GM19463 (cell line): ENCODE data around the gene NFE2L2.
"Not testable (repeated sequence)": the region's sequence is repeated elsewhere in the genome, so short reads cannot be mapped to it uniquely, and the experiment has no call there.

Experiments used
- ATAC-seq: cut with Tn5 transposase; IDR thresholded peaks from one replicate; pipeline ENCODE4 v1.9.1; 2021; ENCODE audit warnings: mild to moderate bottlenecking, moderate library complexity; ENCODE audit not compliant: unreplicated experiment

The NFE2L2 gene

GRCh38 chr2:177264693-177265587 is at the start of gene NFE2L2:
Gene NFE2L2 (minus strand): TSS chr2:177264727. CDS start chr2:177264576, 151 bp downstream.
- ATAC-seq: peak; percentile 64

- no peak for ATAC-seq
Observed at GRCh38 chr2:177314194-177314593, 49.7 kb upstream of the NFE2L2 start.

GRCh38 chr2:177313162-177313781 is 48.7 kb upstream of the NFE2L2 start:
- no peak for ATAC-seq

- no peak for ATAC-seq
Observed at GRCh38 chr2:177312562-177312961, 48.0 kb upstream of the NFE2L2 start.

GRCh38 chr2:177309672-177310309 is 45.3 kb upstream of the NFE2L2 start:
- ATAC-seq: not testable (repeated sequence)

- no peak for ATAC-seq
Observed at GRCh38 chr2:177306550-177306949, 42.0 kb upstream of the NFE2L2 start.

GRCh38 chr2:177303939-177304338 is 39.4 kb upstream of the NFE2L2 start:
- ATAC-seq: no peak

- ATAC-seq: no peak
Observed at GRCh38 chr2:177302552-177302951, 38.0 kb upstream of the NFE2L2 start.

GRCh38 chr2:177298191-177298590 is 33.7 kb upstream of the NFE2L2 start:
- no peak for ATAC-seq

GRCh38 chr2:177296040-177296439 is 31.5 kb upstream of the NFE2L2 start:
- no peak for ATAC-seq

GRCh38 chr2:177295484-177295883 is 31.0 kb upstream of the NFE2L2 start:
- no peak for ATAC-seq

- no peak for ATAC-seq
Observed at GRCh38 chr2:177291701-177292100, 27.2 kb upstream of the NFE2L2 start.

GRCh38 chr2:177289824-177290628 is 25.5 kb upstream of the NFE2L2 start:
- ATAC-seq: peak; percentile 67

GRCh38 chr2:177287814-177288213 is 23.3 kb upstream of the NFE2L2 start:
- ATAC-seq: no peak

- no peak for ATAC-seq
Observed at GRCh38 chr2:177285892-177286715, 21.6 kb upstream of the NFE2L2 start.

- no peak for ATAC-seq
Observed at GRCh38 chr2:177284531-177284930, 20.0 kb upstream of the NFE2L2 start.

- ATAC-seq: no peak
Observed at GRCh38 chr2:177283906-177284305, 19.4 kb upstream of the NFE2L2 start.

- no peak for ATAC-seq
Observed at GRCh38 chr2:177282787-177283572, 18.5 kb upstream of the NFE2L2 start.

- peak; percentile 32 for ATAC-seq
Observed at GRCh38 chr2:177282181-177282641, 17.7 kb upstream of the NFE2L2 start.
